A549 (cell line): ENCODE data around the gene ORM1.

Experiments used
- BHLHE40 ChIP-seq: IDR thresholded peaks from 2 replicates; pipeline ENCODE4 v1.6.1; 2012; ENCODE audit warnings: low read depth, low read length, inconsistent platforms
- CEBPB ChIP-seq, 2 experiments: fragments of >200 bp in 1 of 2; sonication (Bioruptor Twin) in 1 of 2; formaldehyde crosslinking in 1 of 2; IDR thresholded peaks; 2 replicates each; pipeline ENCODE4 v1.6.1; 2012 to 2016
- JUN ChIP-seq, 2 experiments: fragments of >200 bp; sonication (Bioruptor Twin); formaldehyde crosslinking; IDR thresholded peaks; 2 replicates in 1 of 2; 3 replicates in 1 of 2; pipeline ENCODE4 v1.6.1; 2016 to 2017
- MAFK ChIP-seq: fragments of 450-650 bp; IDR thresholded peaks from 2 replicates; pipeline ENCODE4 v1.6.1; 2014; ENCODE audit not compliant: partially characterized antibody
- PBX3 ChIP-seq: IDR thresholded peaks from 2 replicates; pipeline ENCODE4 v1.6.1; 2012
- POLR2A ChIP-seq: IDR thresholded peaks from 2 replicates; pipeline ENCODE4 v1.6.1; 2012; ENCODE audit warnings: mild to moderate bottlenecking, low read length
- TF ChIP-seq, protein P1 (sequence below): fragments of >200 bp; sonication (Bioruptor Twin); formaldehyde crosslinking; IDR thresholded peaks from 3 replicates; pipeline ENCODE4 v1.5.1; 2016
- TF ChIP-seq, protein P2 (sequence below): fragments of 450-650 bp; IDR thresholded peaks from 2 replicates; pipeline ENCODE4 v1.6.1; 2014; ENCODE audit warnings: antibody characterized with exemption

- TF ChIP-seq, protein P1, sequence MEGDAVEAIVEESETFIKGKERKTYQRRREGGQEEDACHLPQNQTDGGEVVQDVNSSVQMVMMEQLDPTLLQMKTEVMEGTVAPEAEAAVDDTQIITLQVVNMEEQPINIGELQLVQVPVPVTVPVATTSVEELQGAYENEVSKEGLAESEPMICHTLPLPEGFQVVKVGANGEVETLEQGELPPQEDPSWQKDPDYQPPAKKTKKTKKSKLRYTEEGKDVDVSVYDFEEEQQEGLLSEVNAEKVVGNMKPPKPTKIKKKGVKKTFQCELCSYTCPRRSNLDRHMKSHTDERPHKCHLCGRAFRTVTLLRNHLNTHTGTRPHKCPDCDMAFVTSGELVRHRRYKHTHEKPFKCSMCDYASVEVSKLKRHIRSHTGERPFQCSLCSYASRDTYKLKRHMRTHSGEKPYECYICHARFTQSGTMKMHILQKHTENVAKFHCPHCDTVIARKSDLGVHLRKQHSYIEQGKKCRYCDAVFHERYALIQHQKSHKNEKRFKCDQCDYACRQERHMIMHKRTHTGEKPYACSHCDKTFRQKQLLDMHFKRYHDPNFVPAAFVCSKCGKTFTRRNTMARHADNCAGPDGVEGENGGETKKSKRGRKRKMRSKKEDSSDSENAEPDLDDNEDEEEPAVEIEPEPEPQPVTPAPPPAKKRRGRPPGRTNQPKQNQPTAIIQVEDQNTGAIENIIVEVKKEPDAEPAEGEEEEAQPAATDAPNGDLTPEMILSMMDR, result no peak
- TF ChIP-seq POLR2A (no peak), CEBPB (IDR thresholded peaks at IDR 0.05) (no peak), MAFK (no peak), PBX3 (no peak), BHLHE40 (no peak), JUN (IDR thresholded peaks at IDR 0.05) (no peak)
- TF ChIP-seq, protein P2, sequence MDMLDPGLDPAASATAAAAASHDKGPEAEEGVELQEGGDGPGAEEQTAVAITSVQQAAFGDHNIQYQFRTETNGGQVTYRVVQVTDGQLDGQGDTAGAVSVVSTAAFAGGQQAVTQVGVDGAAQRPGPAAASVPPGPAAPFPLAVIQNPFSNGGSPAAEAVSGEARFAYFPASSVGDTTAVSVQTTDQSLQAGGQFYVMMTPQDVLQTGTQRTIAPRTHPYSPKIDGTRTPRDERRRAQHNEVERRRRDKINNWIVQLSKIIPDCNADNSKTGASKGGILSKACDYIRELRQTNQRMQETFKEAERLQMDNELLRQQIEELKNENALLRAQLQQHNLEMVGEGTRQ, result no peak
These were observed 22.6 kb upstream of the ORM1 start for GRCh38 chr9:114300153-114300845.
